Tibial artery (tissue), 4 donors: ENCODE measurements around the gene MECP2.

Experiments used
- DNase-seq, 2 donors: peaks; one replicate each; pipeline ENCODE4 v3.0.0-alpha.2; 2019
- H3K27ac ChIP-seq, 2 donors: fragments of 200-600 bp; sonication (generic) in 1 of 2; 1 replicate in 1 of 2; 2 replicates in 1 of 2; pipeline ENCODE4 v1.5.1; 2018 to 2019; ENCODE audit warnings: mild to moderate bottlenecking in 1 of 2
- H3K27me3 ChIP-seq, 2 donors: fragments of 200-600 bp; sonication (generic) in 1 of 2; one replicate each; pipeline versions ENCODE4 v1.5.1 to v1.6.0; 2016 to 2019
- H3K36me3 ChIP-seq, 3 donors: fragments of 200-600 bp; sonication (generic) in 2 of 3; one replicate each; pipeline ENCODE4 v1.5.1; 2016 to 2019; ENCODE audit warnings: mild to moderate bottlenecking in 2 of 3
- H3K4me1 ChIP-seq, 4 donors: fragments of 200-600 bp; sonication (generic) in 2 of 4; 1 replicate in 3 of 4; 2 replicates in 1 of 4; pipeline ENCODE4 v1.5.1; 2016 to 2019
- H3K4me3 ChIP-seq, 2 donors: fragments of 200-600 bp; sonication (generic) in 1 of 2; 1 replicate in 1 of 2; 2 replicates in 1 of 2; pipeline ENCODE4 v1.5.1; 2018 to 2019; ENCODE audit warnings: mild to moderate bottlenecking in 2 of 2
- H3K9me3 ChIP-seq, 3 donors: fragments of 200-600 bp; sonication (generic) in 1 of 3; one replicate each; pipeline ENCODE4 v1.5.1; 2016 to 2019
- intact Hi-C: fragments of 100-400 bp; cut with DNase I; formaldehyde crosslinking; loops from one replicate; pipeline ENCODE4 v1.15.0; 2023; ENCODE audit warnings: low total_unique reads
- TF ChIP-seq, protein P1 (sequence below), 2 experiments: fragments of 200-600 bp in 1 of 2; fragments of 450-650 bp in 1 of 2; IDR thresholded peaks; one replicate each; pipeline ENCODE4 v1.5.1; 2017 to 2019; ENCODE audit warnings: antibody characterized with exemption in 2 of 2, mild to moderate bottlenecking in 1 of 2, moderate library complexity in 1 of 2

MECP2 gene

DNA sequence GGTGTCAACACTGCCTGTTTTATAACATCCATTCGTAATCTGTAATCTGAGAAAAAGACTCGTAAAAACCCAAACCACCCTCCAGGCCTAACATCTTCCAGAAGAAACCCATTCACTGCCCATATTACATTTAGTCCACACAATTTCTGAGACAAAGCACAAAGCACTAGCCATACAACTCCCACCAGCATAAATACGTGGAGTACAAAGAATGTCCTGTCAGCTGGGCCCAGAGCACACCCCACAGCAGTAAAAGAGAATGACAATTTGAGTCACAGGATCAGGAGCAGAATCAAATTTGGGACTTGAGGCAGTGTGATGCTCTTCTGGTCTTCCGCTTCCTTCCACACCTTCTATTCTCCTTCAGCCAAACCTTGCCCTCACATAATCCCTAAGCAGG, 6.8 kb downstream of the MECP2 start:
- peaks cover 0 to 58% (median 12%) of the 10 kb centered on the region in 4 donors for H3K4me1 ChIP-seq
- H3K27ac ChIP-seq: no peak overlapping the region
- H3K4me3 ChIP-seq: no peak overlapping the region
- intact Hi-C loops: no loop called here
- H3K36me3 ChIP-seq: no peaks in the 10 kb centered on the region
- DNase-seq: no peak
- no peaks in the 10 kb centered on the region for H3K27me3 ChIP-seq
- TF ChIP-seq, protein P1, sequence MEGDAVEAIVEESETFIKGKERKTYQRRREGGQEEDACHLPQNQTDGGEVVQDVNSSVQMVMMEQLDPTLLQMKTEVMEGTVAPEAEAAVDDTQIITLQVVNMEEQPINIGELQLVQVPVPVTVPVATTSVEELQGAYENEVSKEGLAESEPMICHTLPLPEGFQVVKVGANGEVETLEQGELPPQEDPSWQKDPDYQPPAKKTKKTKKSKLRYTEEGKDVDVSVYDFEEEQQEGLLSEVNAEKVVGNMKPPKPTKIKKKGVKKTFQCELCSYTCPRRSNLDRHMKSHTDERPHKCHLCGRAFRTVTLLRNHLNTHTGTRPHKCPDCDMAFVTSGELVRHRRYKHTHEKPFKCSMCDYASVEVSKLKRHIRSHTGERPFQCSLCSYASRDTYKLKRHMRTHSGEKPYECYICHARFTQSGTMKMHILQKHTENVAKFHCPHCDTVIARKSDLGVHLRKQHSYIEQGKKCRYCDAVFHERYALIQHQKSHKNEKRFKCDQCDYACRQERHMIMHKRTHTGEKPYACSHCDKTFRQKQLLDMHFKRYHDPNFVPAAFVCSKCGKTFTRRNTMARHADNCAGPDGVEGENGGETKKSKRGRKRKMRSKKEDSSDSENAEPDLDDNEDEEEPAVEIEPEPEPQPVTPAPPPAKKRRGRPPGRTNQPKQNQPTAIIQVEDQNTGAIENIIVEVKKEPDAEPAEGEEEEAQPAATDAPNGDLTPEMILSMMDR (IDR thresholded peaks at IDR 0.05): no peak
- no peaks in the 10 kb centered on the region for H3K9me3 ChIP-seq

DNA sequence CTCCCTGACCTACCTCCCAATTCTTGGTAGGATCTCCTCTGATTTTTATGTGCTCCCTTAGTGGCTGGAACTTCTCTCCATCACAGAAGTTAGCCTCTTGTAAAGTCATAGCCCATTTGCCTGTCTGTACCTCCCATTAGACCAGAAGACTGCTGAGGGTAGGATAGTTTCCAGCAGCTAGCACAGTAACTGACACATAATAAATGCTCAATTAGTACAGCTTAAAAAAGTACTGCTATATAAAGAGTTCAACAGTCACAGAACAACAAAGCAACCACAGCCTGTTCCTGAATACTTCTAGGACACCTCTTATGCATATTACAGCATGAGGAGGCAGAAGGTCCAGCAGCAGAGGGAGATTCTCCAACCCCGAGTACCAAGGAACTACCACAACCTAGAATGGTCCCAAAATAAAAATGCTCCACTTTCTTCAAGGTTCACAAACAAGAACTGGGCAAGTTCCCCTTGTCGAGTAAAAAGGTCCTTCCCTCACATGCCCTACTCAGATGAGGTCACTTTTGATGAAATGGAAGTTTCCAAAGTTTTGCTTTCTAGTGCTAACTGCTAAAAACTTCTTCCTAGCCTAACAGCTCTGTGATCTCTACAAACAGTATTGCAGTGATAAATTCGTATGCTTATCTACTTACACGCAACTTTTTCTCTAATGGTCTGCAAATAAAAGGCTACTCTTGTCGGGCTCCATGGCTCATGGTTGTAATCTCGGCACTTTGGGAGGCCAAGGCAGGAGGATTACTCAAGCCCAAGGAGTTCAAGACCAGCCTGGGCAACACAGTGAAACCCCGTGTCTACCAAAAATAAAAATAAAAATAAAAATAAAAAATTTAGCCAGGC, 12.8 kb downstream of the MECP2 start:
- no peaks in the 10 kb centered on the region for H3K36me3 ChIP-seq
- H3K27me3 ChIP-seq: no peaks in the 10 kb centered on the region
- intact Hi-C loops: no loop called here
- TF ChIP-seq, protein P1 (IDR thresholded peaks at IDR 0.05): no peak
- DNase-seq: no peak
- H3K4me1 ChIP-seq: peaks cover 0 to 68% (median 14%) of the 10 kb centered on the region in 4 donors
- no peak overlapping the region for H3K27ac ChIP-seq
- H3K4me3 ChIP-seq: no peak overlapping the region
- no peaks in the 10 kb centered on the region for H3K9me3 ChIP-seq

DNA sequence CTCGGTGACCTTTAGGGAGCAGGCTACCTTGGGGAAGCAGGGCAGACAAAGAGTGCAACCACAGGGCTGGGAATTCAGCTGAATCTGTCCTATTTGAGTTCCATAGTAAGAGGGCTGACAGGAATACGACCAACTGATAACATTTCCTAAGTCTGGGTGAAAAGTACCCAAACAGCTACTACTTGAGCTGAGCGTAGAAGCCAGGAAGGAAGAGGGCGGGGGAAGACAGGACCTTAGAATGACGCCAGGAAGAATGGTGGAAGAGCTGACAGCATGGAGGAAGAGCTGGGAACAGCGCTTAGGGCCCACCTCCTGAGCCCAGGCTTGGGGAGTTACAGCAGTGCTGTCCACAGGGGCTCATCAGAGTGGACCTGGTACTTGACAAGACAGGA, 14.4 kb downstream of the MECP2 start:
- TF ChIP-seq, protein P1 (IDR thresholded peaks at IDR 0.05): no peak
- DNase-seq: no peak
- H3K9me3 ChIP-seq: no peaks in the 10 kb centered on the region
- no peaks in the 10 kb centered on the region for H3K36me3 ChIP-seq
- peaks cover 0 to 68% (median 14%) of the 10 kb centered on the region in 4 donors for H3K4me1 ChIP-seq
- no peaks in the 10 kb centered on the region for H3K27me3 ChIP-seq
- H3K27ac ChIP-seq: no peak overlapping the region
- intact Hi-C loops: no loop called here
- no peak overlapping the region for H3K4me3 ChIP-seq

- DNase-seq: no peak
- intact Hi-C loops: no loop called here
- Histone ChIP-seq H3K4me3 (no peak overlapping the region), H3K27ac (peak overlapping the region in 1 of 2 donors; percentile 58), H3K27me3 (no peaks in the 10 kb centered on the region), H3K4me1 (peaks cover 0 to 67% (median 14%) of the 10 kb centered on the region in 4 donors), H3K9me3 (no peaks in the 10 kb centered on the region), H3K36me3 (no peaks in the 10 kb centered on the region)
- TF ChIP-seq, protein P1 (IDR thresholded peaks at IDR 0.05): no peak
These were observed 15.0 kb downstream of the MECP2 start for GRCh38 chrX:154082396-154083125.

GRCh38 chrX:154077101-154077500, 20.4 kb downstream of the MECP2 start:
- TF ChIP-seq, protein P1 (IDR thresholded peaks at IDR 0.05): no peak
- Histone ChIP-seq H3K36me3 (no peaks in the 10 kb centered on the region), H3K4me1 (peaks cover 0 to 58% (median 7%) of the 10 kb centered on the region in 4 donors), H3K27ac (no peak overlapping the region), H3K9me3 (no peaks in the 10 kb centered on the region), H3K27me3 (no peaks in the 10 kb centered on the region), H3K4me3 (no peak overlapping the region)
- DNase-seq: no peak
- intact Hi-C loops: no loop called here
